A549 (cell line): ENCODE data around the gene PAPPA.

Experiments
- BCL3 ChIP-seq: fragments of >200 bp; sonication (Bioruptor Twin); formaldehyde crosslinking; IDR thresholded peaks from 3 replicates; pipeline ENCODE4 v1.6.1; 2016
- CBX2 ChIP-seq: fragments of 200-600 bp; sonication (generic); IDR thresholded peaks from 2 replicates; pipeline ENCODE4 v1.6.1; 2016; ENCODE audit warnings: low read depth, mild to moderate bottlenecking, borderline replicate concordance
- CTCF ChIP-seq: fragments of >200 bp; sonication (Bioruptor Twin); formaldehyde crosslinking; IDR thresholded peaks from 3 replicates; pipeline ENCODE4 v1.5.1; 2016
- MYC ChIP-seq: IDR thresholded peaks from 2 replicates; pipeline ENCODE4 v1.6.1; 2012; ENCODE audit warnings: mild to moderate bottlenecking, inconsistent platforms, low read length, improper control_type of control experiment, borderline replicate concordance
- POLR2A ChIP-seq: IDR thresholded peaks from 2 replicates; pipeline ENCODE4 v1.6.1; 2012; ENCODE audit warnings: mild to moderate bottlenecking, low read length
- POLR2AphosphoS2 ChIP-seq: conservative IDR thresholded peaks from 2 replicates; pipeline ENCODE4 v1.6.1; 2012; ENCODE audit warnings: low read length, improper control_type of control experiment, inconsistent platforms
- RNF2 ChIP-seq: fragments of 200-600 bp; sonication (generic); IDR thresholded peaks from 2 replicates; pipeline ENCODE4 v1.6.1; 2016; ENCODE audit warnings: low read depth, mild to moderate bottlenecking, antibody characterized with exemption, moderate library complexity, borderline replicate concordance
- TF ChIP-seq, protein P1 (sequence below): fragments of 250-450 bp; sonication (Bioruptor Pico); IDR thresholded peaks from 2 replicates; pipeline ENCODE4 v1.5.0; 2021; ENCODE audit warnings: mild to moderate bottlenecking, moderate library complexity, borderline replicate concordance

DNA sequence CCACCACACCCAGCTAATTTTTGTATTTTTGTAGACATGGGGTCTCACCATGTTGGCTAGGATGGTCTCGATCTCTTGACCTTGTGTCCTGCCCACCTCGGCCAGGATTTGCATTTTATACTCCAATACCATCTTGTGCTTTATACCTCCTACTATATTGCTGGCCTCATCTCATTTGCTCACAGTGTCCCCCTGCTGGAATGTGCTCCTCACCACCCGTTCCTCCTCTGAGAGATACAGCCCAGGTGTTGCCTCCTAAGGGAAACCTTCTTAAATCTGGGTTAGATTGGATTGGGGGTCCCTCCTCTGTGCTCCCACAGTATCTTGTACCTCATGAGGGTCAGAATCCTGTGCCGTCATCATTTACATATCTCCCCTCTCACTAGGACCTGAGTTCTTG lies 131.7 kb downstream of the PAPPA start:
- TF ChIP-seq POLR2AphosphoS2 (no peak), CTCF (no peak), RNF2 (no peak), CBX2 (no peak), BCL3 (no peak), POLR2A (no peak), MYC (no peak)
- TF ChIP-seq, protein P1, sequence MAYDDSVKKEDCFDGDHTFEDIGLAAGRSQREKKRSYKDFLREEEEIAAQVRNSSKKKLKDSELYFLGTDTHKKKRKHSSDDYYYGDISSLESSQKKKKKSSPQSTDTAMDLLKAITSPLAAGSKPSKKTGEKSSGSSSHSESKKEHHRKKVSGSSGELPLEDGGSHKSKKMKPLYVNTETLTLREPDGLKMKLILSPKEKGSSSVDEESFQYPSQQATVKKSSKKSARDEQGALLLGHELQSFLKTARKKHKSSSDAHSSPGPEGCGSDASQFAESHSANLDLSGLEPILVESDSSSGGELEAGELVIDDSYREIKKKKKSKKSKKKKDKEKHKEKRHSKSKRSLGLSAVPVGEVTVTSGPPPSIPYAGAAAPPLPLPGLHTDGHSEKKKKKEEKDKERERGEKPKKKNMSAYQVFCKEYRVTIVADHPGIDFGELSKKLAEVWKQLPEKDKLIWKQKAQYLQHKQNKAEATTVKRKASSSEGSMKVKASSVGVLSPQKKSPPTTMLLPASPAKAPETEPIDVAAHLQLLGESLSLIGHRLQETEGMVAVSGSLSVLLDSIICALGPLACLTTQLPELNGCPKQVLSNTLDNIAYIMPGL (CRISPR knock-in tag): no peak
